ENCODE data around the gene SPOCK1. TPM values are rescaled to one million over a fixed set of nuclear protein-coding genes. Genes with fewer than 3 reads are reported as not detected.

The SPOCK1 gene
- total RNA-seq, 1 experiment from 2014 or later = 10.9 TPM

DNA sequence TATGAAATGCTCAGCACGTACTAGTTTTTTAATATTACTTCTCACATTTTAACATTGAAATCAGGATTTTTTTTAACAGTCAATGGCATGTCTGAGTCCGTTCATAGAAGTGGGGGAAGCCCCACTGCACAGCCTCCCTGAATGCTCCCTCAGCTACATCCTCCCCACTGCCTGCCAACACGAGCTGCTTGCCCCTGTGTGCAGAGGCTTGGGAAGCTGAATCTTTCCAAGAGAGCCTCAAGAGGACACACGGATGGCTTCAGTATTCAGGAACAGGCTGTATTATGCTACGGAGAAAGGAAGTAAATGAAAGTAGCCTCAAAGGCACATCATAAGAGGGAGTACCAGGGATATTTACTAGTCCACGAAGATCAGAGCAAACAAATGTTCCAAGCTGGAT lies 248.7 kb downstream of the SPOCK1 start:
- no peak overlapping the region for H3K23ac ChIP-seq (ENCODE audit: insufficient read length, low read depth, low read length)
- no peak overlapping the region for H2AK5ac ChIP-seq (ENCODE audit: insufficient read length, low read length)
- WGBS (ENCODE audit: extremely low coverage, insufficient read length, low lambda C conversion rate) = no CpG with 5 or more reads among the region's 6 CpGs
- H2BK20ac ChIP-seq (ENCODE audit: low read depth, low read length, poor library complexity, severe bottlenecking) = no peak overlapping the region
- H3K4me1 Mint-ChIP-seq = 0 out of 4 replicates have a peak, but pooled peaks cover 0 to 2% of the 10 kb centered on the region in 2 experiments
- H2BK120ac ChIP-seq (ENCODE audit: low read depth, low read length, poor library complexity, severe bottlenecking) = no peak overlapping the region
- no peak overlapping the region for H3K14ac ChIP-seq (ENCODE audit: insufficient read depth, low read length)
- H3K79me1 ChIP-seq (ENCODE audit: insufficient read depth, low read depth, low read length, poor library complexity, severe bottlenecking) = no peaks in the 10 kb centered on the region
- H3K27me3 Mint-ChIP-seq (ENCODE audit: low read depth) = no peaks in the 10 kb centered on the region
- no peak for DNase-seq
- no peaks in the 10 kb centered on the region for H3K9me3 ChIP-seq (ENCODE audit: control insufficient read depth, low read depth, low read length)
- H3K27ac ChIP-seq (ENCODE audit: insufficient read length, low read depth, low read length) = no peak overlapping the region
- no peak overlapping the region for H2BK5ac ChIP-seq (ENCODE audit: insufficient read length, low read length)
- no peaks in the 10 kb centered on the region for H3K36me3 Mint-ChIP-seq (ENCODE audit: insufficient read depth in 1 of 3, low read depth in 3 of 3)
- no peak overlapping the region for H3K9ac ChIP-seq (ENCODE audit: extremely low read depth, insufficient read length, low read length)
- H3K4me2 ChIP-seq (ENCODE audit: insufficient read depth, insufficient read length, low read length) = no peak overlapping the region
- no peaks in the 10 kb centered on the region for H3K23me2 ChIP-seq (ENCODE audit: insufficient read length, low read depth, low read length, poor library complexity, severe bottlenecking)
- no peak overlapping the region for H3T11ph ChIP-seq (ENCODE audit: low read length)
- H3K4me3 Mint-ChIP-seq = no peak overlapping the region
- no peak overlapping the region for H4K5ac ChIP-seq (ENCODE audit: insufficient read length, low read depth, low read length)
- no peak overlapping the region for H3K56ac ChIP-seq (ENCODE audit: insufficient read length, low read depth, low read length)
- H3K9me3 Mint-ChIP-seq = no peaks in the 10 kb centered on the region
- no peak overlapping the region for H2BK12ac ChIP-seq (ENCODE audit: insufficient read length, low read depth, low read length)
- no peak overlapping the region for H3K18ac ChIP-seq (ENCODE audit: insufficient read length, low read depth, low read length)
- H3K79me2 ChIP-seq (ENCODE audit: insufficient read depth, low read length) = no peaks in the 10 kb centered on the region
- TF ChIP-seq, protein P1, sequence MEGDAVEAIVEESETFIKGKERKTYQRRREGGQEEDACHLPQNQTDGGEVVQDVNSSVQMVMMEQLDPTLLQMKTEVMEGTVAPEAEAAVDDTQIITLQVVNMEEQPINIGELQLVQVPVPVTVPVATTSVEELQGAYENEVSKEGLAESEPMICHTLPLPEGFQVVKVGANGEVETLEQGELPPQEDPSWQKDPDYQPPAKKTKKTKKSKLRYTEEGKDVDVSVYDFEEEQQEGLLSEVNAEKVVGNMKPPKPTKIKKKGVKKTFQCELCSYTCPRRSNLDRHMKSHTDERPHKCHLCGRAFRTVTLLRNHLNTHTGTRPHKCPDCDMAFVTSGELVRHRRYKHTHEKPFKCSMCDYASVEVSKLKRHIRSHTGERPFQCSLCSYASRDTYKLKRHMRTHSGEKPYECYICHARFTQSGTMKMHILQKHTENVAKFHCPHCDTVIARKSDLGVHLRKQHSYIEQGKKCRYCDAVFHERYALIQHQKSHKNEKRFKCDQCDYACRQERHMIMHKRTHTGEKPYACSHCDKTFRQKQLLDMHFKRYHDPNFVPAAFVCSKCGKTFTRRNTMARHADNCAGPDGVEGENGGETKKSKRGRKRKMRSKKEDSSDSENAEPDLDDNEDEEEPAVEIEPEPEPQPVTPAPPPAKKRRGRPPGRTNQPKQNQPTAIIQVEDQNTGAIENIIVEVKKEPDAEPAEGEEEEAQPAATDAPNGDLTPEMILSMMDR (conservative IDR thresholded peaks at IDR 0.05) = no peak
- H2AFZ ChIP-seq (ENCODE audit: low read length) = no peak overlapping the region
- no peak overlapping the region for H3K27ac Mint-ChIP-seq
- H3K4me1 ChIP-seq (ENCODE audit: insufficient read depth, low read length) = no peaks in the 10 kb centered on the region
- H4K8ac ChIP-seq (replicated peaks; ENCODE audit: insufficient read length, low read depth, low read length) = no peak overlapping the region
- H4K91ac ChIP-seq (ENCODE audit: insufficient read length, low read depth, low read length) = no peak overlapping the region
- H3K27me3 ChIP-seq (ENCODE audit: insufficient read depth, low read length) = no peaks in the 10 kb centered on the region
- H2BK15ac ChIP-seq (ENCODE audit: low read depth, low read length) = no peak overlapping the region
- H4K20me1 ChIP-seq (ENCODE audit: control insufficient read depth, insufficient read depth, insufficient read length) = no peaks in the 10 kb centered on the region
- H3K4ac ChIP-seq (ENCODE audit: low read depth, low read length) = no peak overlapping the region

All from H9 (cell line).